HG03571 (cell line): ENCODE data around the gene TMEM165.

Experiments
- ATAC-seq: cut with Tn5 transposase; IDR thresholded peaks from one replicate; pipeline ENCODE4 v1.9.1; 2021; ENCODE audit not compliant: unreplicated experiment

TMEM165 gene

GRCh38 chr4:55366621-55367020 lies 29.1 kb upstream of the TMEM165 start:
- ATAC-seq = no peak

- ATAC-seq = no peak
These were observed 28.6 kb upstream of the TMEM165 start for GRCh38 chr4:55367084-55367722.

- ATAC-seq = no peak
These were observed 25.8 kb upstream of the TMEM165 start for GRCh38 chr4:55369968-55370367.

GRCh38 chr4:55372259-55372658 lies 23.5 kb upstream of the TMEM165 start:
- no peak for ATAC-seq

- no peak for ATAC-seq
These were observed 22.3 kb upstream of the TMEM165 start for GRCh38 chr4:55373461-55373860.

- no peak for ATAC-seq
These were observed 19.1 kb upstream of the TMEM165 start for GRCh38 chr4:55376698-55377097.

GRCh38 chr4:55378617-55379467 lies 16.9 kb upstream of the TMEM165 start:
- no peak for ATAC-seq

- no peak for ATAC-seq
These were observed 15.2 kb upstream of the TMEM165 start for GRCh38 chr4:55380576-55380975.

- ATAC-seq = no peak
These were observed 14.3 kb upstream of the TMEM165 start for GRCh38 chr4:55381502-55381901.

- ATAC-seq = no peak
These were observed 13.2 kb upstream of the TMEM165 start for GRCh38 chr4:55382488-55383003.

GRCh38 chr4:55385201-55385649 lies 10.5 kb upstream of the TMEM165 start:
- ATAC-seq = no peak

- ATAC-seq = no peak
These were observed 9.7 kb upstream of the TMEM165 start for GRCh38 chr4:55386073-55386472.

- no peak for ATAC-seq
These were observed 8.9 kb upstream of the TMEM165 start for GRCh38 chr4:55386840-55387239.

- ATAC-seq = no peak
These were observed 2.1 kb upstream of the TMEM165 start for GRCh38 chr4:55393461-55394320.

- ATAC-seq = peak; percentile 1
These were observed 584 bp upstream of the TMEM165 start for GRCh38 chr4:55395218-55395528.

- ATAC-seq = peak; percentile 28
These were observed 760 bp downstream of the TMEM165 start for GRCh38 chr4:55396308-55397125.

- no peak for ATAC-seq
These were observed 1.3 kb downstream of the TMEM165 start for GRCh38 chr4:55397126-55397436.

- ATAC-seq = no peak
These were observed 2.0 kb downstream of the TMEM165 start for GRCh38 chr4:55397520-55398321.

- ATAC-seq = no peak
These were observed 2.7 kb downstream of the TMEM165 start for GRCh38 chr4:55398461-55398860.

GRCh38 chr4:55398966-55399365 lies 3.2 kb downstream of the TMEM165 start:
- no peak for ATAC-seq
